Stomach (tissue), 4 donors: Measurements from ENCODE around the gene AQP4.

Source experiments
- CTCF ChIP-seq, 7 experiments: fragments of 450-650 bp in 4 of 7; fragments of 200-600 bp in 3 of 7; sonication (generic) in 3 of 7; IDR thresholded peaks; one replicate each; pipeline ENCODE4 v1.5.1; 2016 to 2019; ENCODE audit warnings: antibody characterized with exemption in 7 of 7, control low read depth in 2 of 7, mild to moderate bottlenecking in 1 of 7
- EP300 ChIP-seq: sonication (generic); formaldehyde crosslinking; IDR thresholded peaks from one replicate; pipeline ENCODE4 v1.6.1; 2017; ENCODE audit warnings: antibody characterized with exemption
- POLR2A ChIP-seq, 4 donors: fragments of 450-650 bp; IDR thresholded peaks; one replicate each; pipeline ENCODE4 v1.6.1; 2016; ENCODE audit warnings: antibody characterized with exemption in 4 of 4, control low read depth in 2 of 4, mild to moderate bottlenecking in 1 of 4, moderate library complexity in 1 of 4
- POLR2AphosphoS5 ChIP-seq, 3 donors: sonication (generic); formaldehyde crosslinking; IDR thresholded peaks; one replicate each; pipeline ENCODE4 v1.6.1; 2016; ENCODE audit warnings: antibody characterized with exemption in 3 of 3

DNA sequence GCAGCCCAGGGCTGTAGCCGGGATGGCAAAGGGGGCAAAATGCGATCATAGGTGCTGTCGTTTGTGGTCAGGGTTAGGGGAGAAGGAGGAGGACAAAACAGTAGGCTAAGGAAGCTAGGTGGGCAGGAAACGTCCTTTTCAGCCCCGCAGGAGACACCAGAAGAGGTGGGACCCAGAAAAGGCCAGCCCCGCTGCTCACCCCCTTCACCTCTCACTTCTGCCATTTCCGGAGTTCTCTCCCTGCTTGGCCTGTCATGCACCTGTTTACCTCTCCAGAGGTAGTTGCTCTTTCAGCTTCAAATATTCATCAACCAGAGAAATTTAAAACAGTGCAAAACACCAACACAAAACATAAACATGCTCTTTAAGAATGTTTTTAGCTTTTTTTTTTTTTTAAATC lies 849 bp downstream of the AQP4 start:
- TF ChIP-seq EP300 (no peak), CTCF (IDR thresholded peaks at IDR 0.05) (no peak), POLR2AphosphoS5 (IDR thresholded peaks at IDR 0.05) (no peak), POLR2A (IDR thresholded peaks at IDR 0.05) (no peak)
